GM12878 (cell line): Measurements from ENCODE around the gene RNF167. TPM values are rescaled to one million over a fixed set of nuclear protein-coding genes. Genes with fewer than 3 reads are reported as not detected.

Source experiments
- ATAC-seq: fragments of 200-7000 bp; cut with Tn5 transposase; 3 replicates; pipeline ENCODE4 v1.9.1; 2020; ENCODE audit warnings: mild to moderate bottlenecking, moderate library complexity
- BruUV-seq: library from RNA; stranded (reverse); fragments of 400-500 nt; replicated peaks from 2 replicates; lab custom pipeline; 2021; lab: Mats Ljungman, UMichigan
- CTCF ChIA-PET: fragments of 300-600 bp; sonication (Branson Sonifier 250); formaldehyde crosslinking; extraction: SDS; loops from one replicate; lab custom pipeline; 2021; ENCODE audit warnings: inconsistent platforms; lab: Yijun Ruan, JAX
- POLR2A ChIA-PET: fragments of 350-600 bp; formaldehyde crosslinking; extraction: SDS; loops from one replicate; lab custom pipeline; 2021; ENCODE audit warnings: inconsistent platforms; lab: Charles Lee
- RAD21 ChIA-PET: fragments of 300-600 bp; sonication (Branson Sonifier 250); formaldehyde crosslinking; loops from one replicate; lab custom pipeline; 2023; ENCODE audit warnings: antibody characterized with exemption; ENCODE audit not compliant: unreplicated experiment; lab: Charles Lee
- SMC1A ChIA-PET: fragments of 300-600 bp; sonication (Branson Sonifier 250); formaldehyde crosslinking; loops from one replicate; lab custom pipeline; 2023; ENCODE audit not compliant: unreplicated experiment, uncharacterized antibody; lab: Charles Lee
- DNase-seq: peaks from one replicate; pipeline ENCODE4 v3.0.0-alpha.2; 2011; ENCODE audit warnings: low read depth, low spot score
- FAIRE-seq: peaks from 3 replicates; lab custom pipeline; 2011; peaks lifted over from hg19 to GRCh38; lab: Jason Lieb, UNC
- H2AFZ ChIP-seq: 2 replicates; pipeline ENCODE4 v1.6.0; 2011; ENCODE audit warnings: low read depth, low read length, control low read depth; ENCODE audit not compliant: control insufficient read depth
- H3K27ac ChIP-seq: 2 replicates; pipeline ENCODE4 v1.5.1; 2011; ENCODE audit warnings: control low read depth; ENCODE audit not compliant: control insufficient read depth, insufficient read depth
- H3K27me3 ChIP-seq, 2 experiments: replicated peaks in 1 of 2; 2 replicates each; pipeline versions ENCODE4 v1.6.0 to v1.6.1; 2011; ENCODE audit warnings: low read length in 1 of 2; ENCODE audit not compliant: control insufficient read depth in 2 of 2, insufficient read depth in 2 of 2
- H3K36me3 ChIP-seq, 2 experiments: 2 replicates each; pipeline ENCODE4 v1.5.1; 2011; ENCODE audit warnings: low read length in 1 of 2; ENCODE audit not compliant: control insufficient read depth in 2 of 2, insufficient read depth in 2 of 2
- H3K4me1 ChIP-seq: 2 replicates; pipeline ENCODE4 v1.6.1; 2011; ENCODE audit warnings: mild to moderate bottlenecking, low read length, moderate library complexity, mixed read lengths; ENCODE audit not compliant: control insufficient read depth, insufficient read depth
- H3K4me2 ChIP-seq: 2 replicates; pipeline ENCODE4 v1.6.0; 2011; ENCODE audit warnings: control low read depth; ENCODE audit not compliant: control insufficient read depth, insufficient read depth
- H3K4me3 ChIP-seq: fragments of 200-600 bp; sonication (generic); 2 replicates; pipeline ENCODE4 v1.5.1; 2016
- H3K79me2 ChIP-seq: 2 replicates; pipeline ENCODE4 v1.6.0; 2011; ENCODE audit warnings: low read length; ENCODE audit not compliant: control insufficient read depth, insufficient read depth
- H3K9ac ChIP-seq: 2 replicates; pipeline ENCODE4 v1.8.0; 2011; ENCODE audit warnings: low read length, control low read depth, mixed read lengths; ENCODE audit not compliant: control insufficient read depth, insufficient read depth
- H3K9me3 ChIP-seq: replicated peaks from 3 replicates; pipeline ENCODE4 v1.5.1; 2011; ENCODE audit warnings: mild to moderate bottlenecking, low read length; ENCODE audit not compliant: control insufficient read depth, insufficient read depth
- H4K20me1 ChIP-seq: 2 replicates; pipeline ENCODE4 v1.6.0; 2011; ENCODE audit not compliant: control insufficient read depth, insufficient read depth
- BCL11A ChIP-seq: IDR thresholded peaks from 2 replicates; pipeline ENCODE4 v1.6.1; 2011; ENCODE audit warnings: low read depth, low read length
- CEBPZ ChIP-seq: fragments of 150-350 bp; IDR thresholded peaks from 2 replicates; pipeline ENCODE4 v1.6.1; 2016; ENCODE audit warnings: low read depth, low read length
- ELK1 ChIP-seq: IDR thresholded peaks from 2 replicates; pipeline ENCODE4 v1.6.1; 2012; ENCODE audit warnings: low read depth, low read length, improper control_type of control experiment
- IRF4 ChIP-seq: IDR thresholded peaks from 2 replicates; pipeline ENCODE4 v1.6.1; 2011; ENCODE audit warnings: low read depth, low read length
- JUND ChIP-seq: IDR thresholded peaks from 2 replicates; pipeline ENCODE4 v1.6.1; 2012; ENCODE audit warnings: low read depth, mild to moderate bottlenecking, low read length, improper control_type of control experiment, moderate library complexity
- PML ChIP-seq: IDR thresholded peaks from 2 replicates; pipeline ENCODE4 v1.6.1; 2012; ENCODE audit warnings: low read length, inconsistent platforms
- WGBS: methylation state at CpG from one replicate; pipeline ENCODE4 v1.1.6; 2016; ENCODE audit warnings: low lambda C conversion rate; ENCODE audit not compliant: insufficient replicate concordance, insufficient coverage; ENCODE audit errors: missing lambda C conversion rate; 5-methylcytosine and 5-hydroxymethylcytosine counted together
- in situ Hi-C: fragments of 300-500 bp; cut with MboI; formaldehyde crosslinking; loops from 9 replicates; pipeline ENCODE4 v1.14.3; 2018; ENCODE audit warnings: mixed read lengths
- intact Hi-C: fragments of 100-400 bp; cut with micrococcal nuclease; formaldehyde crosslinking; loops from one replicate; pipeline ENCODE4 v1.14.2; 2022; ENCODE audit not compliant: unreplicated experiment
- polyA plus RNA-seq, 11 experiments: library from polyadenylated mRNA; depleted of rRNA in 4 of 11; unstranded in 6 of 11; stranded (reverse) in 5 of 11; fragments of >200 nt; fragmentation: Nextera tagmentation in 4 of 11; fragmentation: Illumina TruSeq in 1 of 11; extraction: Ambion mirVana in 4 of 11; extraction: Trizol in 1 of 11; gene quantifications; 1 replicate in 1 of 11; 2 replicates in 10 of 11; pipeline versions ENCODE4 v1.2.1 to v1.2.3, GENCODE V29; 2011 to 2016; ENCODE audit warnings: inconsistent platforms in 2 of 11, missing spikeins in 2 of 11, low read depth in 1 of 11
- total RNA-seq, 4 experiments: library from RNA; depleted of rRNA in 3 of 4; stranded (reverse); fragments of >200 nt in 3 of 4; fragmentation: Illumina TruSeq in 1 of 4; extraction: Trizol in 1 of 4; gene quantifications; 2 replicates each; pipeline versions ENCODE4 v1.2.1 to v1.2.3, GENCODE V29; 2013 to 2021

RNF167 gene
- total and polyA plus RNA-seq, 10 of the 15 experiments (the other 5 are each of a cell fraction or from before 2014, with no cell fraction given) = 33.6 to 147 (median 57.6) TPM

- ChIA-PET POLR2A (interaction anchor here (0.7 kb wide), 1 partner anchor 97 kb away, joined by 3 read pairs; no protein-coding TSS in a partner anchor), RAD21 (no interaction called here)
- no peak for ATAC-seq
Measured at GRCh38 chr17:4971826-4972225, 31.8 kb downstream of the RNF167 start.

GRCh38 chr17:4972322-4972721 lies 32.3 kb downstream of the RNF167 start:
- no peaks in the 10 kb centered on the region for H3K27me3 ChIP-seq
- no TSS peak for BruUV-seq

More at GRCh38 chr17:4971826-4972225, 31.8 kb downstream of the RNF167 start:
- TF ChIP-seq ELK1 = no peak
- no peak for TF ChIP-seq JUND
- no peak for FAIRE-seq
- no peak overlapping the region for H2AFZ ChIP-seq
- SMC1A ChIA-PET = interaction anchor here (1.1 to 2.7 kb wide), 3 partner anchors 8 to 63 kb away, joined by 3 to 9 read pairs (median 5); no protein-coding TSS in a partner anchor
- intact Hi-C loops (no loop called here), in situ Hi-C loops (no loop called here)
- H3K9me3 ChIP-seq = no peaks in the 10 kb centered on the region
- H3K9ac ChIP-seq = no peak overlapping the region
- H3K4me3 ChIP-seq = no peak overlapping the region
- no peak for DNase-seq
- no peak overlapping the region for H3K4me2 ChIP-seq
- WGBS = 94% methylated on average over 6 of the region's 6 CpGs
- peaks cover 13 to 18% of the 10 kb centered on the region in 2 experiments; a peak in 3 of 4 replicates for H3K36me3 ChIP-seq
- no peaks in the 10 kb centered on the region for H4K20me1 ChIP-seq
- H3K4me1 ChIP-seq = peaks cover 11% of the 10 kb centered on the region
- no TSS peak for BruUV-seq
- no peaks in the 10 kb centered on the region for H3K27me3 ChIP-seq
- peaks cover 18% of the 10 kb centered on the region for H3K79me2 ChIP-seq
- CTCF ChIA-PET = interaction anchor here (1.9 kb wide), 1 partner anchor 9 kb away, joined by 10 read pairs; no protein-coding TSS in a partner anchor
- no peak overlapping the region for H3K27ac ChIP-seq

More at GRCh38 chr17:4972322-4972721, 32.3 kb downstream of the RNF167 start:
- Histone ChIP-seq H3K4me2 (no peak overlapping the region), H3K4me1 (peaks cover 11% of the 10 kb centered on the region), H2AFZ (no peak overlapping the region), H4K20me1 (no peaks in the 10 kb centered on the region), H3K27ac (no peak overlapping the region), H3K36me3 (peaks cover 13 to 18% of the 10 kb centered on the region in 2 experiments; a peak in 3 of 4 replicates), H3K4me3 (no peak overlapping the region), H3K9ac (no peak overlapping the region), H3K9me3 (no peaks in the 10 kb centered on the region), H3K79me2 (peaks cover 16% of the 10 kb centered on the region)
- POLR2A ChIA-PET = no interaction called here
- SMC1A ChIA-PET = interaction anchor here (2.7 kb wide), 1 partner anchor 63 kb away, joined by 9 read pairs; no protein-coding TSS in a partner anchor
- in situ Hi-C loops (no loop called here), intact Hi-C loops (no loop called here)
- no peak for DNase-seq
- ATAC-seq = no peak
- 94% methylated on average over 12 of the region's 12 CpGs for WGBS
- TF ChIP-seq CEBPZ (no peak), BCL11A (no peak), IRF4 (no peak), PML (no peak)
- RAD21 ChIA-PET = no interaction called here
- CTCF ChIA-PET = no interaction called here
- FAIRE-seq = no peak
